Measurements from ENCODE around the gene SLC22A7.

GRCh38 chr6:43311666-43312065 lies 13.6 kb downstream of the SLC22A7 start:
- TF ChIP-seq, protein P1, sequence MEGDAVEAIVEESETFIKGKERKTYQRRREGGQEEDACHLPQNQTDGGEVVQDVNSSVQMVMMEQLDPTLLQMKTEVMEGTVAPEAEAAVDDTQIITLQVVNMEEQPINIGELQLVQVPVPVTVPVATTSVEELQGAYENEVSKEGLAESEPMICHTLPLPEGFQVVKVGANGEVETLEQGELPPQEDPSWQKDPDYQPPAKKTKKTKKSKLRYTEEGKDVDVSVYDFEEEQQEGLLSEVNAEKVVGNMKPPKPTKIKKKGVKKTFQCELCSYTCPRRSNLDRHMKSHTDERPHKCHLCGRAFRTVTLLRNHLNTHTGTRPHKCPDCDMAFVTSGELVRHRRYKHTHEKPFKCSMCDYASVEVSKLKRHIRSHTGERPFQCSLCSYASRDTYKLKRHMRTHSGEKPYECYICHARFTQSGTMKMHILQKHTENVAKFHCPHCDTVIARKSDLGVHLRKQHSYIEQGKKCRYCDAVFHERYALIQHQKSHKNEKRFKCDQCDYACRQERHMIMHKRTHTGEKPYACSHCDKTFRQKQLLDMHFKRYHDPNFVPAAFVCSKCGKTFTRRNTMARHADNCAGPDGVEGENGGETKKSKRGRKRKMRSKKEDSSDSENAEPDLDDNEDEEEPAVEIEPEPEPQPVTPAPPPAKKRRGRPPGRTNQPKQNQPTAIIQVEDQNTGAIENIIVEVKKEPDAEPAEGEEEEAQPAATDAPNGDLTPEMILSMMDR (IDR thresholded peaks at IDR 0.05): no peak
- TF ChIP-seq POLR2A (IDR thresholded peaks at IDR 0.05): no peak

All from prostate gland (tissue), 2 donors.